Fibroblast of pulmonary artery (primary cell): ENCODE data around the gene MYL12B.
"Not testable (repeated sequence)": the region's sequence is repeated elsewhere in the genome, so short reads cannot be mapped to it uniquely, and the experiment has no call there.

Source experiments
- DNase-seq: peaks from one replicate; pipeline ENCODE4 v3.0.0-alpha.2; 2010; ENCODE audit warnings: low read depth
- H3K4me3 ChIP-seq: replicated peaks from 2 replicates; pipeline ENCODE4 v1.5.1; 2011; ENCODE audit warnings: low read depth, mild to moderate bottlenecking, control low read depth, low read length, moderate library complexity
- CTCF ChIP-seq: IDR thresholded peaks from 2 replicates; pipeline ENCODE4 v1.5.1; 2011; ENCODE audit warnings: mild to moderate bottlenecking, control low read depth, low read length, inconsistent platforms; ENCODE audit errors: missing control alignments

The MYL12B gene

GRCh38 chr18:3218819-3219218 is 43.1 kb upstream of the MYL12B start:
- DNase-seq, result no peak
- H3K4me3 ChIP-seq, result no peak overlapping the region
- TF ChIP-seq CTCF, result no peak

GRCh38 chr18:3219241-3219630 is 42.7 kb upstream of the MYL12B start:
- H3K4me3 ChIP-seq, result no peak overlapping the region
- no peak for TF ChIP-seq CTCF
- no peak for DNase-seq

- no peak for TF ChIP-seq CTCF
- H3K4me3 ChIP-seq, result no peak within 1 kb of the TSS
- no peak for DNase-seq
These were observed 42.1 kb upstream of the MYL12B start, which contains the start of gene MYOM1 for GRCh38 chr18:3219631-3220335. TSS of gene MYOM1 (minus strand) at chr18:3219968. CDS start at chr18:3215223, 4,745 bp downstream.

- not testable (repeated sequence) for DNase-seq, H3K4me3 ChIP-seq
These were observed 41.1 kb upstream of the MYL12B start for GRCh38 chr18:3220868-3221267.

DNA sequence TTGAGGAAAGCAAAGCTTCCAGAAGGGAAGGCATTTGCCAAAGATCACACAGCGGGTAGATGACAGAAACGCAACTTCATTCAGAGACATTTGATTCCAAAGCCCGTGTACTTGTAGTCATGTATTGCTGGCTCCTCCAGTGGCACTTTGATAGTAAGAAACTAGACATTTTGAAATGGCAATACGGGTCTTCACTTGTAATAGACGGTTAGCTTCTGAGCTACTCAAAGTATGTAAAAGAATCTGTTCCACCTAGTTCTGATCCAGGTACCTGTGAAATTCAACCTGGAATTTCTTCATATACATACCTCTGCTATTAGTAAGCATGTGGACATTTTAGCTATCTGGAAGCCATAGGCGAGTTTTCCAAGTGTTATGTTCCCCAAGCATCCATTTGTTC is 40.4 kb upstream of the MYL12B start:
- DNase-seq, result no peak
- no peak for TF ChIP-seq CTCF
- no peak overlapping the region for H3K4me3 ChIP-seq

GRCh38 chr18:3223356-3223755 is 38.6 kb upstream of the MYL12B start:
- no peak for TF ChIP-seq CTCF
- DNase-seq, result no peak
- H3K4me3 ChIP-seq, result no peak overlapping the region

GRCh38 chr18:3224223-3224622 is 37.7 kb upstream of the MYL12B start:
- H3K4me3 ChIP-seq, result no peak overlapping the region
- DNase-seq, result no peak
- TF ChIP-seq CTCF, result no peak
